Skin epidermis (tissue), 12 donors: Measurements from ENCODE around the gene FRS2.
A peak's percentile ranks its signal among the peaks of the same experiment; 100 is the strongest.
"Not testable (repeated sequence)": the region's sequence is repeated elsewhere in the genome, so short reads cannot be mapped to it uniquely, and the experiment has no call there.

Experiments
- H3K27ac ChIP-seq, 21 experiments: fragments of 200-600 bp; sonication (generic) in 11 of 21; one replicate each; pipeline ENCODE4 v1.5.0; 2020; ENCODE audit warnings: mild to moderate bottlenecking in 3 of 21, inconsistent platforms in 2 of 21, moderate library complexity in 2 of 21
- H3K4me3 ChIP-seq, 7 experiments: fragments of 200-600 bp; sonication (generic) in 2 of 7; one replicate each; pipeline ENCODE4 v1.5.0; 2020; ENCODE audit warnings: inconsistent platforms in 2 of 7, mild to moderate bottlenecking in 2 of 7, moderate library complexity in 1 of 7

The FRS2 gene

GRCh38 chr12:69470189-69471075 is at the start of gene FRS2:
FRS2 (plus strand) TSS chr12:69470388; CDS start chr12:69569031, 98,643 bp downstream.
- Histone ChIP-seq H3K4me3 (peak within 1 kb of the TSS; percentile 87 to 99 (median 92)), H3K27ac (peak within 1 kb of the TSS; percentile 90 to 100 (median 97))

GRCh38 chr12:69421548-69421947 is 48.6 kb upstream of the FRS2 start:
- no peak overlapping the region for H3K27ac ChIP-seq
- H3K4me3 ChIP-seq, result no peak overlapping the region

GRCh38 chr12:69423037-69423905 is 46.9 kb upstream of the FRS2 start:
- Histone ChIP-seq H3K4me3 (no peak overlapping the region), H3K27ac (no peak overlapping the region)

GRCh38 chr12:69425417-69425816 is 44.8 kb upstream of the FRS2 start:
- H3K27ac ChIP-seq, result no peak overlapping the region

GRCh38 chr12:69428351-69429073 is 41.7 kb upstream of the FRS2 start:
- H3K4me3 ChIP-seq, result no peak overlapping the region
- no peak overlapping the region for H3K27ac ChIP-seq

More at GRCh38 chr12:69425417-69425816, 44.8 kb upstream of the FRS2 start:
- no peak overlapping the region for H3K4me3 ChIP-seq

- Histone ChIP-seq H3K27ac (no peak overlapping the region), H3K4me3 (no peak overlapping the region)
Observed at GRCh38 chr12:69430942-69431590, 39.1 kb upstream of the FRS2 start.

GRCh38 chr12:69431591-69432222 is 38.5 kb upstream of the FRS2 start:
- H3K4me3 ChIP-seq, result no peak overlapping the region
- no peak overlapping the region for H3K27ac ChIP-seq

- no peak overlapping the region for H3K27ac ChIP-seq
- no peak overlapping the region for H3K4me3 ChIP-seq
Observed at GRCh38 chr12:69433653-69434052, 36.5 kb upstream of the FRS2 start.

GRCh38 chr12:69435644-69436043 is 34.5 kb upstream of the FRS2 start:
- Histone ChIP-seq H3K27ac (no peak overlapping the region), H3K4me3 (no peak overlapping the region)

GRCh38 chr12:69437073-69437472 is 33.1 kb upstream of the FRS2 start:
- H3K27ac ChIP-seq, result no peak overlapping the region

GRCh38 chr12:69438539-69438938 is 31.6 kb upstream of the FRS2 start:
- Histone ChIP-seq H3K27ac (no peak overlapping the region), H3K4me3 (no peak overlapping the region)

More at GRCh38 chr12:69437073-69437472, 33.1 kb upstream of the FRS2 start:
- no peak overlapping the region for H3K4me3 ChIP-seq

GRCh38 chr12:69440016-69440415 is 30.2 kb upstream of the FRS2 start:
- Histone ChIP-seq H3K4me3 (no peak overlapping the region), H3K27ac (no peak overlapping the region)

GRCh38 chr12:69440886-69441285 is 29.3 kb upstream of the FRS2 start:
- H3K4me3 ChIP-seq, result no peak overlapping the region
- no peak overlapping the region for H3K27ac ChIP-seq

GRCh38 chr12:69442894-69443293 is 27.3 kb upstream of the FRS2 start:
- no peak overlapping the region for H3K4me3 ChIP-seq
- H3K27ac ChIP-seq, result no peak overlapping the region

- Histone ChIP-seq H3K4me3 (no peak overlapping the region), H3K27ac (no peak overlapping the region)
Observed at GRCh38 chr12:69443916-69444315, 26.3 kb upstream of the FRS2 start.

- H3K27ac ChIP-seq, result no peak overlapping the region
- H3K4me3 ChIP-seq, result no peak overlapping the region
Observed at GRCh38 chr12:69447892-69448291, 22.3 kb upstream of the FRS2 start.

- not testable (repeated sequence) for H3K27ac ChIP-seq, H3K4me3 ChIP-seq
Observed at GRCh38 chr12:69452598-69453132, 17.5 kb upstream of the FRS2 start.

- no peak overlapping the region for H3K4me3 ChIP-seq
Observed at GRCh38 chr12:69456239-69456638, 13.9 kb upstream of the FRS2 start.

GRCh38 chr12:69457433-69457832 is 12.8 kb upstream of the FRS2 start:
- Histone ChIP-seq H3K4me3 (no peak overlapping the region), H3K27ac (no peak overlapping the region)

More at GRCh38 chr12:69456239-69456638, 13.9 kb upstream of the FRS2 start:
- no peak overlapping the region for H3K27ac ChIP-seq
